Fibroblast of the aortic adventitia (primary cell): Measurements from ENCODE around the gene P4HA2. TPM values are rescaled to one million over a fixed set of nuclear protein-coding genes. Genes with fewer than 3 reads are reported as not detected.

ENCODE experiments used
- DNase-seq: peaks from one replicate; pipeline ENCODE4 v3.0.0-alpha.2; 2010; ENCODE audit warnings: low read depth
- H3K4me3 ChIP-seq: 2 replicates; pipeline ENCODE4 v1.5.1; 2011; ENCODE audit warnings: low read depth, mild to moderate bottlenecking, control low read depth, low read length, moderate library complexity
- CTCF ChIP-seq: IDR thresholded peaks from 2 replicates; pipeline ENCODE4 v1.5.1; 2011; ENCODE audit warnings: mild to moderate bottlenecking, low read length, control low read depth, inconsistent platforms; ENCODE audit not compliant: insufficient read depth
- total RNA-seq: library from RNA; depleted of rRNA; stranded (reverse); fragments of >200 nt; gene quantifications from 2 replicates; pipeline ENCODE4 v1.2.3, GENCODE V29; 2012; ENCODE audit warnings: low replicate concordance

P4HA2 gene
- total RNA-seq, 1 donor = 104 TPM

- no peak overlapping the region for H3K4me3 ChIP-seq
- TF ChIP-seq CTCF = no peak
- peak; percentile 60 for DNase-seq
Measured at GRCh38 chr5:132268769-132269551, 41.3 kb upstream of the P4HA2 start.

- no peak overlapping the region for H3K4me3 ChIP-seq
- TF ChIP-seq CTCF = no peak
- DNase-seq = no peak
Measured at GRCh38 chr5:132267931-132268768, 40.5 kb upstream of the P4HA2 start.

- no peak for DNase-seq
- TF ChIP-seq CTCF = no peak
- no peak overlapping the region for H3K4me3 ChIP-seq
Measured at GRCh38 chr5:132267166-132267739, 39.6 kb upstream of the P4HA2 start.

- DNase-seq = no peak
- no peak overlapping the region for H3K4me3 ChIP-seq
- TF ChIP-seq CTCF = no peak
Measured at GRCh38 chr5:132266836-132267160, 39.1 kb upstream of the P4HA2 start.

GRCh38 chr5:132266031-132266835 is 38.6 kb upstream of the P4HA2 start:
- H3K4me3 ChIP-seq = no peak overlapping the region
- DNase-seq = no peak
- TF ChIP-seq CTCF = no peak

- H3K4me3 ChIP-seq = no peak overlapping the region
- peak; percentile 94 for DNase-seq
- no peak for TF ChIP-seq CTCF
Measured at GRCh38 chr5:132265336-132266030, 37.8 kb upstream of the P4HA2 start.
